Endothelial cell of umbilical vein (primary cell): ENCODE data around the gene ITPRID1. TPM values are rescaled to one million over a fixed set of nuclear protein-coding genes. Genes with fewer than 3 reads are reported as not detected.

Source experiments
- BruUV-seq: library from RNA; stranded (reverse); fragments of 400-500 nt; replicated peaks from 2 replicates; lab custom pipeline; 2021; lab: Mats Ljungman, UMichigan
- CTCF ChIA-PET: fragments of 300-600, 350-600 bp; sonication (Branson Sonifier 250); formaldehyde crosslinking; loops from one replicate; lab custom pipeline; 2021; ENCODE audit warnings: antibody characterized with exemption, inconsistent platforms; lab: Charles Lee
- POLR2A ChIA-PET: fragments of 300-600, 350-600 bp; sonication (Branson Sonifier 250); formaldehyde crosslinking; loops from one replicate; lab custom pipeline; 2021; ENCODE audit warnings: antibody characterized with exemption, inconsistent platforms; lab: Charles Lee
- DNase-seq: peaks from one replicate; pipeline ENCODE4 v3.0.0-alpha.2; 2011; ENCODE audit warnings: low read depth, low spot score
- FAIRE-seq: peaks from 2 replicates; lab custom pipeline; 2011; peaks lifted over from hg19 to GRCh38; lab: Jason Lieb, UNC
- H2AFZ ChIP-seq: 2 replicates; pipeline ENCODE4 v1.6.0; 2012; ENCODE audit warnings: low read depth, low read length, control low read depth, inconsistent platforms
- H3K27ac ChIP-seq: 2 replicates; pipeline ENCODE4 v1.5.1; 2011; ENCODE audit warnings: low read depth, mild to moderate bottlenecking, control low read depth, low read length, moderate library complexity; ENCODE audit not compliant: insufficient read depth
- H3K27me3 ChIP-seq, 2 experiments: 2 replicates each; pipeline versions ENCODE4 v1.6.0 to v1.6.1; 2011; ENCODE audit warnings: low read length in 2 of 2, mixed read lengths in 1 of 2; ENCODE audit not compliant: control insufficient read depth in 2 of 2, insufficient read depth in 2 of 2
- H3K36me3 ChIP-seq, 2 experiments: 2 replicates in 1 of 2; 3 replicates in 1 of 2; pipeline ENCODE4 v1.5.1; 2011; ENCODE audit warnings: low read length in 2 of 2, mild to moderate bottlenecking in 1 of 2, moderate library complexity in 1 of 2; ENCODE audit not compliant: control insufficient read depth in 2 of 2, insufficient read depth in 2 of 2; ENCODE audit errors: extremely low read depth in 1 of 2
- H3K4me1 ChIP-seq: 3 replicates; pipeline ENCODE4 v1.5.1; 2011; ENCODE audit warnings: mild to moderate bottlenecking, low read length; ENCODE audit not compliant: control insufficient read depth, insufficient read depth; ENCODE audit errors: extremely low read depth
- H3K4me2 ChIP-seq: 2 replicates; pipeline ENCODE4 v1.6.1; 2011; ENCODE audit warnings: low read length, control low read depth, mixed read lengths; ENCODE audit not compliant: insufficient read depth
- H3K4me3 ChIP-seq, 3 experiments: fragments of 200-600 bp in 1 of 3; sonication (generic), shearing (Covaris generic) in 1 of 3; replicated peaks in 1 of 3; 2 replicates each; pipeline ENCODE4 v1.5.1; 2011 to 2016; ENCODE audit warnings: control low read depth in 3 of 3, low read length in 3 of 3, mild to moderate bottlenecking in 2 of 3, inconsistent platforms in 1 of 3, low read depth in 1 of 3, moderate library complexity in 1 of 3; ENCODE audit not compliant: insufficient read depth in 1 of 3
- H3K79me2 ChIP-seq: 2 replicates; pipeline ENCODE4 v1.6.0; 2012; ENCODE audit warnings: low read length, inconsistent platforms; ENCODE audit not compliant: control insufficient read depth, insufficient read depth
- H3K9ac ChIP-seq: replicated peaks from 2 replicates; pipeline ENCODE3; 2011; ENCODE audit warnings: low read length, control low read depth; ENCODE audit not compliant: insufficient read depth; ENCODE audit errors: extremely low read depth
- H3K9me1 ChIP-seq: replicated peaks from 3 replicates; pipeline ENCODE4 v1.6.0; 2011; ENCODE audit warnings: mild to moderate bottlenecking, low read length; ENCODE audit not compliant: control insufficient read depth, insufficient read depth; ENCODE audit errors: extremely low read depth
- H3K9me3 ChIP-seq: replicated peaks from 2 replicates; pipeline ENCODE4 v1.5.1; 2012; ENCODE audit warnings: low read length, inconsistent platforms; ENCODE audit not compliant: control insufficient read depth, insufficient read depth
- H4K20me1 ChIP-seq: replicated peaks from 2 replicates; pipeline ENCODE3; 2011; ENCODE audit warnings: mild to moderate bottlenecking, low read length; ENCODE audit not compliant: control insufficient read depth, insufficient read depth; ENCODE audit errors: extremely low read depth
- EZH2 ChIP-seq: IDR thresholded peaks from 2 replicates; pipeline ENCODE4 v1.6.1; 2012; ENCODE audit warnings: borderline replicate concordance, low read depth, mild to moderate bottlenecking, moderate library complexity, low read length, inconsistent platforms; ENCODE audit not compliant: severe bottlenecking
- FOS ChIP-seq: IDR thresholded peaks from 2 replicates; pipeline ENCODE4 v1.6.1; 2011; ENCODE audit warnings: mild to moderate bottlenecking, low read length, moderate library complexity, borderline replicate concordance; ENCODE audit not compliant: insufficient read depth
- GATA2 ChIP-seq: IDR thresholded peaks from 2 replicates; pipeline ENCODE4 v1.7.0; 2011; ENCODE audit warnings: low read depth, mild to moderate bottlenecking, moderate library complexity, mixed read lengths, low read length; ENCODE audit not compliant: insufficient read length, insufficient read depth
- JUN ChIP-seq: IDR thresholded peaks from 2 replicates; pipeline ENCODE4 v1.6.1; 2011; ENCODE audit warnings: borderline replicate concordance, low read depth; ENCODE audit not compliant: insufficient read length, insufficient read depth
- MYC ChIP-seq: IDR thresholded peaks from one replicate; pipeline ENCODE4 v1.6.1; 2011; ENCODE audit warnings: mild to moderate bottlenecking, low read depth, low read length
- POLR2A ChIP-seq: IDR thresholded peaks from 2 replicates; pipeline ENCODE4 v1.6.1; 2012; ENCODE audit warnings: low read depth, mild to moderate bottlenecking, control low read depth, low read length
- POLR2AphosphoS5 ChIP-seq: IDR thresholded peaks from 2 replicates; pipeline ENCODE4 v1.6.1; 2012; ENCODE audit warnings: low read depth, mild to moderate bottlenecking, control low read depth, low read length, moderate library complexity; ENCODE audit not compliant: insufficient read depth
- dilution Hi-C: fragments of 300-500 bp; cut with MboI; formaldehyde crosslinking; loops from one replicate; pipeline ENCODE4 v1.15.0; 2019; ENCODE audit warnings: low sequenced_read_pairs; ENCODE audit not compliant: extremely low pct_ligation_motif_present
- intact Hi-C: fragments of 100-400 bp; cut with micrococcal nuclease; formaldehyde crosslinking; loops from one replicate; pipeline ENCODE4 v1.10.0; 2022
- polyA plus RNA-seq, 4 experiments: library from polyadenylated mRNA; depleted of rRNA in 3 of 4; stranded (reverse) in 3 of 4; unstranded in 1 of 4; fragments of >200 nt; gene quantifications; 2 replicates each; pipeline versions ENCODE4 v1.2.1 to v1.2.3, GENCODE V29; 2011 to 2012; ENCODE audit warnings: missing spikeins in 1 of 4
- total RNA-seq: library from RNA; stranded (reverse); gene quantifications from 2 replicates; pipeline ENCODE4 v1.2.3, GENCODE V29; 2021
- TF ChIP-seq, protein P1 (sequence below), 2 donors: IDR thresholded peaks; 1 replicate in 1 of 2; 2 replicates in 1 of 2; pipeline ENCODE4 v1.5.1; 2011; ENCODE audit warnings: low read length in 2 of 2, mild to moderate bottlenecking in 2 of 2, moderate library complexity in 2 of 2, control low read depth in 1 of 2, inconsistent platforms in 1 of 2, low read depth in 1 of 2; ENCODE audit not compliant: insufficient read depth in 1 of 2; ENCODE audit errors: extremely low read depth in 1 of 2
- TF ChIP-seq, protein P2 (sequence below): IDR thresholded peaks from 2 replicates; pipeline ENCODE4 v1.6.1; 2011; ENCODE audit not compliant: insufficient read depth, insufficient read length

The ITPRID1 gene
- total and polyA plus RNA-seq, 2 donors (not counting 3 experiments of a cell fraction or from before 2014, with no cell fraction given) = not detected

DNA sequence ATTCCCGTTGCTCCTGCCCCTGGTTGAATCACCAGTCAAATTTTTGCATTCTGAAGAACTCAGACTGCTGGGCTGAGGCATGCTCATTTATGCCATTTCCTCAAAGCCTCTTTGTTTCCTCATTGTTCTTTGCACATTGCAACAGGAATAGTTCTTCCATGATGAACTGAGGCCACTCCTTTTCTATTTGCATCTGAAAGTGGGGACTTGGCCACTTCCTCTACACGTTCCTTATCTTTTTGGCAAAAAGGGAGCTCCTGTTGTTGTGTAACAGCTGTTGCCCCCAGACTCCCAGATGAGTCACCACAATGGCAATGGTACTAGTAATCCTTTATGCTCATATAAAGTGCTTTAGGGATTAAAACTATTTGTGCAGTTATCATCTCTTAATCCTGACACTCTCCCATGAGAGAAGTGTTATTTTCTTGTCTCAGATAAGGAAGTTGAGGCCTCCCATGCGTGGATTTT is 20.1 kb upstream of the ITPRID1 start:
- H3K79me2 ChIP-seq = no peaks in the 10 kb centered on the region
- CTCF ChIA-PET = interaction anchor here (0.8 kb wide), 1 partner anchor 51 kb away, joined by 3 read pairs; no protein-coding TSS in a partner anchor
- dilution Hi-C loops = no loop called here
- H2AFZ ChIP-seq = no peak overlapping the region
- H4K20me1 ChIP-seq = no peaks in the 10 kb centered on the region
- H3K4me3 ChIP-seq = no peak overlapping the region
- DNase-seq (no peak), FAIRE-seq (no peak)
- H3K9me1 ChIP-seq = no peaks in the 10 kb centered on the region
- no peaks in the 10 kb centered on the region for H3K4me1 ChIP-seq
- no peaks in the 10 kb centered on the region for H3K9me3 ChIP-seq
- no peaks in the 10 kb centered on the region for H3K27me3 ChIP-seq
- H3K4me2 ChIP-seq = no peak overlapping the region
- TF ChIP-seq FOS = no peak
- TF ChIP-seq MYC = no peak
- no peak for TF ChIP-seq POLR2AphosphoS5
- TF ChIP-seq POLR2A = no peak
- no peak for TF ChIP-seq JUN
- no peak for TF ChIP-seq EZH2
- TF ChIP-seq, protein P1, sequence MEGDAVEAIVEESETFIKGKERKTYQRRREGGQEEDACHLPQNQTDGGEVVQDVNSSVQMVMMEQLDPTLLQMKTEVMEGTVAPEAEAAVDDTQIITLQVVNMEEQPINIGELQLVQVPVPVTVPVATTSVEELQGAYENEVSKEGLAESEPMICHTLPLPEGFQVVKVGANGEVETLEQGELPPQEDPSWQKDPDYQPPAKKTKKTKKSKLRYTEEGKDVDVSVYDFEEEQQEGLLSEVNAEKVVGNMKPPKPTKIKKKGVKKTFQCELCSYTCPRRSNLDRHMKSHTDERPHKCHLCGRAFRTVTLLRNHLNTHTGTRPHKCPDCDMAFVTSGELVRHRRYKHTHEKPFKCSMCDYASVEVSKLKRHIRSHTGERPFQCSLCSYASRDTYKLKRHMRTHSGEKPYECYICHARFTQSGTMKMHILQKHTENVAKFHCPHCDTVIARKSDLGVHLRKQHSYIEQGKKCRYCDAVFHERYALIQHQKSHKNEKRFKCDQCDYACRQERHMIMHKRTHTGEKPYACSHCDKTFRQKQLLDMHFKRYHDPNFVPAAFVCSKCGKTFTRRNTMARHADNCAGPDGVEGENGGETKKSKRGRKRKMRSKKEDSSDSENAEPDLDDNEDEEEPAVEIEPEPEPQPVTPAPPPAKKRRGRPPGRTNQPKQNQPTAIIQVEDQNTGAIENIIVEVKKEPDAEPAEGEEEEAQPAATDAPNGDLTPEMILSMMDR (IDR thresholded peaks at IDR 0.05; ENCODE audit: extremely low read depth in 1 of 2, insufficient read depth in 1 of 2, low read depth in 1 of 2, low read length in 2 of 2) = no peak
- no peak for TF ChIP-seq GATA2
- TF ChIP-seq, protein P2, sequence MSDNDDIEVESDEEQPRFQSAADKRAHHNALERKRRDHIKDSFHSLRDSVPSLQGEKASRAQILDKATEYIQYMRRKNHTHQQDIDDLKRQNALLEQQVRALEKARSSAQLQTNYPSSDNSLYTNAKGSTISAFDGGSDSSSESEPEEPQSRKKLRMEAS = no peak
- no TSS peak for BruUV-seq
- H3K36me3 ChIP-seq = no peaks in the 10 kb centered on the region
- H3K27ac ChIP-seq = no peak overlapping the region
- no peak overlapping the region for H3K9ac ChIP-seq
- intact Hi-C loops = no loop called here
- POLR2A ChIA-PET = no interaction called here
